HG03135 (cell line): ENCODE measurements around the gene SMG7.

Source experiments
- ATAC-seq: cut with Tn5 transposase; IDR thresholded peaks from one replicate; pipeline ENCODE4 v1.9.1; 2021; ENCODE audit warnings: mild to moderate bottlenecking, moderate library complexity; ENCODE audit not compliant: unreplicated experiment

Gene SMG7

DNA sequence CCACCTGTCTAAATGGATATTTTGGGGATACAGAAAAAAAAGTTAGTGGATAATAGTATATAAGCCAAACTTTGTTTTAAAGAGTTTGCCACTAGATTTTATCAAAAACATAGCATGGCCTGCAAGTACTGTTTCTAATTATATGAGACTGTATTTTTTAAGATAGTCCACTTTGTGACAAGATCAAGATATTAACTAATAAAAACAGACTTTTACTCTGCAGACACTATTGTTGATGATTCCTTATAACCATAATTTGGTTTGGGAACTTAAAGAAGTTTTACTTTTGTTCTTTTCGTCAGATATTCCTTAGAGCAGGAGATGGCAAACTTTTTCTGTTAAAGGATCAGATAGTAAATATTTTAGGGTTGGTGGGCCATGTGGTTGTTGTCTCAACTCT, 36.4 kb downstream of the SMG7 start:
- ATAC-seq, result no peak

- no peak for ATAC-seq
These were observed 40.2 kb downstream of the SMG7 start for GRCh38 chr1:183512450-183512849.

- ATAC-seq, result no peak
These were observed 41.9 kb downstream of the SMG7 start for GRCh38 chr1:183514235-183514634.

- ATAC-seq, result no peak
These were observed 42.8 kb downstream of the SMG7 start for GRCh38 chr1:183515002-183515689.

DNA sequence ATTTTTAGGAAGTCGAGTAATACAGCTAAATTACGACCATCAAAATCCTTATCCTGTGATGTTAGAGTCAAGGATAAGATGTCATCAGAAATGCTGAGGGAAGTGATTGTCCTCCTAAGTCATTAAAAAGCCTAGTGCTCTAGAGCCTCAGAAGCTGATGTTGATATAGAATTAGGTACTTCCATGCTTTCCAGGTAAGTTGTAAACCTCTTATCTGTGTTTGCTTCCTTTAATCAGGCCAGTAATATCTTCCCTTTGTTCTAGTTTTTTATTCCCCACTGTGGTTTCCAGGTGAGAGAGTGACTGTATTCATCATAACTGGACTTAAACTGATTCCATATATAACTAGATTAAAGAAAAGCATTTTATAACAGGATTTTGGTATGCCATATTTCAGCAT, 44.4 kb downstream of the SMG7 start:
- no peak for ATAC-seq

DNA sequence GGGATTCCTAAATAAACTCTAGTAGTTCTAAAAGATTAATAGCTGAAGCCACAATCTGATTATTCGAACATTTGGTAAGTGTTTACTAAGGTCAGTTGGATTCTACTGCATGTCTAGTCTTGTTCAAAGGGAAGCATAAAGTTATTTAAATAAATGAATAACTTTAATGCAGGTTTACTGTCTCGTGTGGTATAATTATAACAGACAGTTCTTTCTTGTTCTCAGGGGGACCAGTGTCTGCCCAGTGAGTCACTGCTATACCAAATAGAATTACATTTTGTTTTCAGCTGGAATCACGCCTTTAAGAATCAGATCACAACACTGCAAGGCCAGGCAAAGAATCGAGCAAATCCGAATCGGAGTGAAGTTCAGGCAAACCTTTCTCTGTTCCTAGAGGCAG, 45.1 kb downstream of the SMG7 start:
- ATAC-seq, result no peak

DNA sequence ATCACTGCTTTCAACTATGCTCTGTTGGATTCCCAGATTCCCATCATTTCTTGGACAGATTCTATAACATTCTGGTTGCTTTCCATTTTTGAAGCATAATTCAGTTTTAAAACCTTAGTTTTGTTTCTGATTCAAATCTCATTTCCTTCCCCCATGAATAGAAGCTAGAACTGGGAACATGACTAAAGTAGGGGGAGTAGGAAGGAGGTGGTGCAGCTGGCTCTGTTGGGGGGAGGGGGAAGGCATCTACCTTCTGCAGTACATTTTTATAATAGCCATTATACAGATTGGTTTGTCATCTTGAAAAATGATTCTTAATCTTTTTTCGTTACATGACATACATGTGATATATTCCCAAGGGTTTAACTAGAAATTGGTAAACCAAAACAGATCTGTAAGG, 48.1 kb downstream of the SMG7 start:
- ATAC-seq, result no peak

- ATAC-seq, result no peak
These were observed 49.8 kb downstream of the SMG7 start for GRCh38 chr1:183522104-183522503.

DNA sequence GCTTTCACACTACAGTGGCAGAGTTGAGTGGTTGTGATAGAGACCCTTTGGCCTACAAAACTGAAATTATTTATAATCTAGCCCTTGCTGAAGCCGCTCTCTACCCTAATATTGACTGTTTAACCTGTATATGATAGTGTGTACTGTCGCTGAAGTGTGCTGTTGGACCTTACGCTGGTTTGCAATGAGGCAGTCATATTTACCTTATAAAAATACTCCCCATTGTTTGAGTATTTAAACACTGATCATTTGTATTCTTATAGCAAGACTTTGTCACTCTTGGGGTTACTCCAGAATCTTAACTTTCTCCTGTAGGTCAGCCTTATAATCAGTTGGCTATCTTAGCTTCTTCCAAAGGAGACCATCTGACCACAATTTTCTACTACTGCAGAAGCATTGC, 56.3 kb downstream of the SMG7 start:
- ATAC-seq, result no peak

DNA sequence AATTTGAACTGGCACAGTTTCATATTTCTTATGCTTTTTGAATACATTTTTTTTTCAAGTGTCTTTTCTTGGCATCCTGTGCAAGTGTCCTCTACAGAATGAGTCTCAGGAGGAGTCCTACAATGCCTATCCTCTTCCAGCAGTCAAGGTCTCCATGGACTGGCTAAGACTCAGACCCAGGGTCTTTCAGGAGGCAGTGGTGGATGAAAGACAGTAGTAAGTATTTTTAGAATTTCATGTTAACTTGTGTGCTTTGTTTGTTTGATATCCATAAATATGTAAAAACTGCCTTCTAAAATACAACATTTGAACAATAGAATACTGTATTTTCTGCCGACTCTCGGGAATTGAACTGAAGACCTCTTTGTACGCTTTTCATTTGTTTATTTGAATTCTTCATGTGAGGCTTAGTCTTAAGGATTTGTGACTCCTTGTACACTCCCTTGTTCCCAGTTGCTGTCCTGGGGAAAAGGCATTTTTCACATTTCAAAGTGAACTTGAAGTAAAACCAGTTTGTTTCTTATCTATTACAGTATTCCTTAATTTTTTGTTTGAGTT, 61.4 kb downstream of the SMG7 start:
- no peak for ATAC-seq

DNA sequence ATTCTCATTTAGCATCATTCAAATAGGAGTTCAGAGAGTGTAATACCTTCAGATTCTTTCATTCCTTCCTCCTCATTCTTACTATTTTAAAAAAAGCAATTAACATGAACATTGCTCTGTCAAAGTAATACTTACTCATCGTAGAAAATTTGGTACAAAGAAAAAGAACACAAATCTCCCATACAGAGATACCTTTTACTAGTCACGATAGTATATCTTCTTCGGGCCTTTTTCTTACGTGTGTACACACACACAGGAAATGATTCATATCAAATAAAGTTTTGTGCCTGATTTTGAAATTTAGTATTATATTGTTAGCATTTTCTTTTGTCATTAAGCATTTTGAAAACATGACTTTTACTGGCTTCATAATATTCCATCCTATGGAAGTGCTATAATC, 65.1 kb downstream of the SMG7 start:
- no peak for ATAC-seq

- ATAC-seq, result peak; percentile 63
These were observed 71.4 kb downstream of the SMG7 start for GRCh38 chr1:183543619-183544204.

DNA sequence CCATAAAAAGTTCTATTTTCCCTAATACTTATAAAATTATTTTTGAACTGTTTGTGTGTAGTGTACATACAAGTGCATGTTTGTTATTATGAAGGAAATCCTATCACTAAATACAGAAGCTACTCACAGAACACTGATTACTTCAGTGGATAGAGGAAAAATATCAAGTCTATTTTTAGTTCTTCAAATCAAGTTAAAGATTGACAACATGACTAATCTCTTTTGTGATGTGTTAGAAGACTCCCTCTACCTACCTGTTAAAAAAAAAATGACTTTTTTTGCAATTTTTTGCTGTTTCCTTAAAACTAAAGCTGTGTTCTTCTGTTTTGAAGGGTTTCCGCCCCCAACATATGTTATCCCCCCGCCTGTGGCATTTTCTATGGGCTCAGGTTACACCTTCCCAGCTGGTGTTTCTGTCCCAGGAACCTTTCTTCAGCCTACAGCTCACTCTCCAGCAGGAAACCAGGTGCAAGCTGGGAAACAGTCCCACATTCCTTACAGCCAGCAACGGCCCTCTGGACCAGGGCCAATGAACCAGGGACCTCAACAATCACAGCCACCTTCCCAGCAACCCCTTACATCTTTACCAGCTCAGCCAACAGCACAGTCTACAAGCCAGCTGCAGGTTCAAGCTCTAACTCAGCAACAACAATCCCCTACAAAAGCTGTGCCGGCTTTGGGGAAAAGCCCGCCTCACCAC, 72.4 kb downstream of the SMG7 start:
- ATAC-seq, result no peak

DNA sequence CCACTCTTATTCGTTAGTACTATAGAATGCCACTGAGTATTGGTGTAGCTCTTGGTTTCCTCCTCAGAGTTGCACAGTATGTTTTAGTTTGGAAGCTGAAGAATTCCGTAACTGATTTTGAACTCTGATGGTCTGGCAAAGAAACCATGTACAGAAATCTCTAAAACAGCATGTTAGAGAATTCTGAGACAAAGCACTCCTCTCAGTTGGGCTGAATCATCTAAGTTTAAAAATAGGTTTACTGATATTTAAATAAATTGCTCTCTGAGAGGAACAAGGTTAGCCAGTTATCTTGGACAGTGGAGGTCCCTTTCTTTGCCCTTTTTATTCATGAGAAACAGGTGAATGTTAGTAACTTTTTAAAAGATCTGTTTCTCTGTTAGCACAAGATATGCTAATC, 74.1 kb downstream of the SMG7 start:
- no peak for ATAC-seq

DNA sequence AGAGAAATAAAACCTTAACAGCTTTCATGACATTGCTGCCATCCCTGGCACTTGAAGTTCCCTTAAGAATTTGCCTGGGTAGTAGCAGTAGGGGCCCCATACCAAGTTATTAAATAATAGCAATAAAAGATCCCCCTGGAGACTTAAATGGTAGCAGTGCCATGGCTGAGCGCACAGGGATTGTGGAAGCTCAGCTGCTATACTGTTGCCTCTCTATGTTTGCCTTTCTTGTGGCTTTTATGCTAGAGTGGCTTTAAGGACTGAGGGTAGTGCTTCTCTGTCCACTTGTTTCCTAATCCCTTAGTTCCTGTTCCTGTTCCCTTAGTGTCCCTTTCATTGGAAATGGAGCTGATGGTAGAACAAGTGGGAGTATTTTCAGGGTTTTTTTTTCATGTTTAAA, 75.8 kb downstream of the SMG7 start:
- no peak for ATAC-seq

DNA sequence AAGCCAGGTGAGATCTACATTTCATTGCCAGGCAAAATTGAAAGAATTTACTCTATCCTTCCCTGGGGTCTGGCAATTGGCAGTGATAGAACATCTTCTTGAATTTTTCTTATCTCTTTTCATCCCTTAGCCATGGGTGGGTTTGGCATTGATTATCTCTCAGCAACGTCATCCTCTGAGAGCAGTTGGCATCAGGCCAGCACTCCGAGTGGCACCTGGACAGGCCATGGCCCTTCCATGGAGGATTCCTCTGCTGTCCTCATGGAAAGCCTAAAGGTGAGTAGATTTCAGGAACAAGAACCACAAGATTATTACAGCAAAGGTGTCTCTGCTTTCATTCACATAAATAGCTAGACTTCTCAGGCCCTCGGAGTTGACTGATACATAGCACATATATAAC, 78.6 kb downstream of the SMG7 start:
- no peak for ATAC-seq

- ATAC-seq, result no peak
These were observed 79.6 kb downstream of the SMG7 start for GRCh38 chr1:183551924-183552323.

DNA sequence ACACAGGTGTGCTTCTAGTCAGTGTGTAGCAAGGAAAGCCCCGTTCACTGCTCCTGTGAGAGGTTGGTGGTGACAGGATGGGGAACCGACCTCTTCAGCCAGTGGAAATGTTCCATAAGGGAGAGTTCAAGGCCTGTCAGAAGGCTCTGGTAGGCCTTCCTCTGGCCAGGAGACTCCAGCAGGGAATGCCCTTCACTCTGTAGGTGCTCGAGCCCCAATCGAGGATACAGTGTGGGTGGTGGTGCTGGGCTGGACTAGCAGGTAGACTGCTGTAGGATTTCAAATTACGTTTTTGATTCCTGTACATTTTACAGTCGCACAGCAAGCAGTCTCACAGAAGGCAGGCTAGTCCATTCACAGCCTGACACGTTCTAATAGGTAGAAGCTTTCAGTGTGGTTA, 80.1 kb downstream of the SMG7 start:
- ATAC-seq, result no peak

DNA sequence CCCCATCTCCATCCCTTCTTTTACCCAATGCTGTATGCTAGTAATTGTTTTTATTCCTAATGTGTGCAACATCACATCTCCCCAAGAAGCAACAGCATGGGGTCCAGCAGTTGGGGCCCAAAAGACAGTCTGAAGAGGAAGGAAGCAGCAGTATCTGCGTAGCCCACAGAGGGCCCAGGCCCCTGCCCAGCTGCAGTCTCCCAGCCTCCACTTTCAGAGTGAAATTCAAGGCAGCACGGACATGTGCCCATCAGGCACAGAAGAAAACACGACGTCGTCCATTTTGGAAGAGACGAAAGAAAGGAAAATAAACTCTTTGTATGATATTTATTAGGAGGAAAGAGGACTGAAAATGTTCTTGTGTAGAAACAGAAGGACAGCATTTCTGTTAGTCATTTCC, 80.6 kb downstream of the SMG7 start:
- ATAC-seq, result no peak

GRCh38 chr1:183553331-183553730, 81.0 kb downstream of the SMG7 start:
- ATAC-seq, result no peak

DNA sequence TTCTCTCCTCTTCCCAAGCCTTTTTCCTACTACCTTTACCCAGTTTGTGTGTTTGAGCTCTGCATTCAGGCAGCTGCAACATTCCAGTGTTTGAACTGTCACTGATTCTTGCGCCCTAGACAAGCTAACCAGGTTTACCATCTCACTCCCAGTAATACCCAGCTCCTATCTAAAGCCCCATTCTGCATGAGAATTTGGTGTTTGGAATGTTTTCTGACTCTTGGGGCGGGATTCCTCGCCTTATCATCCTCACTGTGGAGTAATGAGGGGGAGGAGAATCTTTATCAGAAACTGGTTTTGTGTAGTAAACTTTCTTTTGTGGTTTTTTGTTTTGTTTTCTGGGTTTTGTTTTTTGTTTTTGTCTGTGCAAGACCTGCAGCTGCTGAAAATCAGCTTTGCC, 81.5 kb downstream of the SMG7 start:
- no peak for ATAC-seq

- ATAC-seq, result no peak
These were observed 82.3 kb downstream of the SMG7 start for GRCh38 chr1:183554577-183554976.
